ENCODE measurements around the gene ARHGAP20. TPM values are rescaled to one million over a fixed set of nuclear protein-coding genes. Genes with fewer than 3 reads are reported as not detected.

ARHGAP20 gene
- total RNA-seq, 2 experiments from 2014 or later: not detected

GRCh38 chr11:110704210-110704864, 7.9 kb downstream of the ARHGAP20 start:
- ChIA-PET POLR2A (interaction anchor here (0.6 kb wide), 1 partner anchor 432 kb away, joined by 3 read pairs; no protein-coding TSS in a partner anchor), CTCF (ENCODE audit: unreplicated experiment) (no interaction called here)
- Histone ChIP-seq H3K79me2 (ENCODE audit: insufficient read depth, low read depth, low read length) (no peaks in the 10 kb centered on the region), H3K9me3 (ENCODE audit: low read length) (no peaks in the 10 kb centered on the region), H3K27ac (ENCODE audit: low read depth, low read length, poor library complexity, severe bottlenecking) (no peak overlapping the region), H4K20me1 (ENCODE audit: insufficient read depth, low read length) (no peaks in the 10 kb centered on the region), H3K4me1 (ENCODE audit: insufficient read depth, low read length, poor library complexity, severe bottlenecking) (no peaks in the 10 kb centered on the region), H3K9me2 (ENCODE audit: insufficient read depth, low read length) (no peaks in the 10 kb centered on the region), H3K4me2 (ENCODE audit: low read length) (no peak overlapping the region), H3K36me3 (ENCODE audit: insufficient read depth, low read length) (no peaks in the 10 kb centered on the region), H3K4me3 (ENCODE audit: low read depth, low read length, poor library complexity, severe bottlenecking) (no peak overlapping the region), H2AFZ (ENCODE audit: low read length) (no peak overlapping the region)
- no peak for DNase-seq (ENCODE audit: low spot score)
- intact Hi-C loops (cut with micrococcal nuclease; ENCODE audit: unreplicated experiment): no loop called here
- TF ChIP-seq CTCF (conservative IDR thresholded peaks at IDR 0.05; ENCODE audit: low read length) (no peak), EZH2phosphoT487 (IDR thresholded peaks at IDR 0.05; ENCODE audit: borderline replicate concordance, low read depth, low read length) (no peak)
- BruUV-seq (replicated peaks): no TSS peak

DNA sequence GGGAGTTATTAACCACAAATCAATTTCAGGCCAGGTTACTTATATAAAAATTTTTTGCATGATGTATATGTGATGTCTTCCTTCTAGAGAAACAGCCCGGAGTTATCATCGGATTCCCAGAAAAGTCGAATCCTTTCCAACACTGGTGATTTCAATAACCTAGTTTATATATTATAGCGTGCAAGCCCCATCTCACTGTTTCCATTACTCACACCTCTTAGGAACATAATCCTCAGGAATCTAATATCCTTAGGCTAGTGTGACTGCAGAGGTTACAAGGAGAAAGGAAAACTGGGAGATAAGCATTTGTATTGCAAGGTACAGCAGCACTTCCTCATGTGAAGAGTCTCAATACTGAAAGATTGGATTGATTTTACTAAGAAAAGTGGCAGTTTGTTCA, 20.3 kb downstream of the ARHGAP20 start:
- BruUV-seq (replicated peaks): no TSS peak
- Histone ChIP-seq H3K9me2 (ENCODE audit: insufficient read depth, low read length) (no peaks in the 10 kb centered on the region), H3K79me2 (ENCODE audit: insufficient read depth, low read depth, low read length) (no peaks in the 10 kb centered on the region), H3K4me1 (ENCODE audit: insufficient read depth, low read length, poor library complexity, severe bottlenecking) (no peaks in the 10 kb centered on the region), H3K9me3 (ENCODE audit: low read length) (0 out of 2 replicates have a peak, but pooled peaks cover 2% of the 10 kb centered on the region), H3K27ac (ENCODE audit: low read depth, low read length, poor library complexity, severe bottlenecking) (no peak overlapping the region), H3K4me3 (ENCODE audit: low read depth, low read length, poor library complexity, severe bottlenecking) (no peak overlapping the region), H2AFZ (ENCODE audit: low read length) (no peak overlapping the region), H4K20me1 (ENCODE audit: insufficient read depth, low read length) (no peaks in the 10 kb centered on the region), H3K36me3 (ENCODE audit: insufficient read depth, low read length) (no peaks in the 10 kb centered on the region), H3K4me2 (ENCODE audit: low read length) (no peak overlapping the region)
- no peak for DNase-seq (ENCODE audit: low spot score)
- intact Hi-C loops (cut with micrococcal nuclease; ENCODE audit: unreplicated experiment): no loop called here
- POLR2A ChIA-PET: interaction anchor here (0.6 to 0.7 kb wide), 2 partner anchors 80 to 88 kb away, joined by 4 to 6 read pairs; no protein-coding TSS in a partner anchor
- CTCF ChIA-PET (ENCODE audit: unreplicated experiment): no interaction called here
- TF ChIP-seq EZH2phosphoT487 (IDR thresholded peaks at IDR 0.05; ENCODE audit: borderline replicate concordance, low read depth, low read length): no peak
- TF ChIP-seq CTCF (conservative IDR thresholded peaks at IDR 0.05; ENCODE audit: low read length): no peak

DNA sequence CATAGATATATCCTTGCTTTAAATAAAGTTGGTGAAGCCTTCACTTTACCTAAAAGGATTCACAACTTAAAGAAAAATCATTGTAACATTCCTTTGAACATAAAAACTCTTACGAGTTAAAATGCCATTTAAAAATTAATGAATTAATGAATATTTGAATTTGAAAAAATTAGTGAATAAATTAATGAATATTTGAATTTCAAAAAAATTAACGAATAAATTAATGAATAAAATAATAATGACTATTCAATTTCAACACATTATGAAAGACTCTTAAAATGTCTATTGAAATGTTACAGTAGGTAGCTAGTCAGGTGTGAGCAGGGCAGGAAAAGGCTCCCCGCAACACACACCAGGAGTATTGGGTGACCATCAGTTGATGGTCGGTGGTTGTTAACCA, 22.9 kb downstream of the ARHGAP20 start:
- no peak overlapping the region for H2AFZ ChIP-seq (ENCODE audit: low read length)
- no peaks in the 10 kb centered on the region for H3K9me2 ChIP-seq (ENCODE audit: insufficient read depth, low read length)
- no peaks in the 10 kb centered on the region for H3K4me1 ChIP-seq (ENCODE audit: insufficient read depth, low read length, poor library complexity, severe bottlenecking)
- no peak for TF ChIP-seq EZH2phosphoT487 (IDR thresholded peaks at IDR 0.05; ENCODE audit: borderline replicate concordance, low read depth, low read length)
- TF ChIP-seq CTCF (conservative IDR thresholded peaks at IDR 0.05; ENCODE audit: low read length): no peak
- intact Hi-C loops (cut with micrococcal nuclease; ENCODE audit: unreplicated experiment): no loop called here
- ChIA-PET POLR2A (interaction anchor here (0.7 kb wide), 2 partner anchors 77 to 251 kb away, joined by 3 read pairs; no protein-coding TSS in a partner anchor), CTCF (ENCODE audit: unreplicated experiment) (no interaction called here)
- BruUV-seq (replicated peaks): no TSS peak
- no peaks in the 10 kb centered on the region for H3K79me2 ChIP-seq (ENCODE audit: insufficient read depth, low read depth, low read length)
- H4K20me1 ChIP-seq (ENCODE audit: insufficient read depth, low read length): no peaks in the 10 kb centered on the region
- no peak overlapping the region for H3K27ac ChIP-seq (ENCODE audit: low read depth, low read length, poor library complexity, severe bottlenecking)
- no peaks in the 10 kb centered on the region for H3K36me3 ChIP-seq (ENCODE audit: insufficient read depth, low read length)
- H3K9me3 ChIP-seq (ENCODE audit: low read length): no peaks in the 10 kb centered on the region
- no peak overlapping the region for H3K4me2 ChIP-seq (ENCODE audit: low read length)
- H3K4me3 ChIP-seq (ENCODE audit: low read depth, low read length, poor library complexity, severe bottlenecking): no peak overlapping the region
- DNase-seq (ENCODE audit: low spot score): no peak
